Measurements from ENCODE around the gene GAB2. TPM values are rescaled to one million over a fixed set of nuclear protein-coding genes. Genes with fewer than 3 reads are reported as not detected.

Gene GAB2
- total and polyA plus RNA-seq, 2 of the 4 experiments (the other 2 are of a cell fraction): 3.3 to 5.9 TPM

DNA sequence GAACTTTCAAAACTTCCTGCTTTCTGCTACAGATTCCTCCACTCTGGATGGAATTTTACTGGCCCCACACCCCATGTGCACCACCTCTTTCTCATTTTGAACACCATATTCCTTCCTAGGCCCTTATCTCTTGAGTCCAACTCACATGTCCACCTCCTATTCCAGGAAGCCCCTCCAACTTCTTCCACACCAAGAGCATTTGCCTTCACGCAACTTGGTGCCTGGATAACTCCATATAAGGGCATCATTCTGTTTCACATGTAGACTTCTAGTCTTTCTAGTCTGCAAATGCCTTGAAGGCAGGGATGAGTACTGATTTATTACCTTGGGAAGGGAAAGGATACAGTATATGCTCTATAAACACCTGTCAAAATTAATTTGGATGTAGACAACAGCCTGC, 17.5 kb downstream of the GAB2 start:
- Histone ChIP-seq H3K9me1 (ENCODE audit: insufficient read depth, low read length) (peaks cover 3% of the 10 kb centered on the region; the same call in 1 of the 2 replicates), H2BK5ac (ENCODE audit: low read depth, low read length, poor library complexity, severe bottlenecking) (no peak overlapping the region), H4K20me1 (ENCODE audit: insufficient read depth, low read length) (peaks cover 3% of the 10 kb centered on the region; the same call in 1 of the 2 replicates), H4K5ac (ENCODE audit: low read depth, low read length) (no peak overlapping the region), H3K23ac (ENCODE audit: low read depth, low read length) (no peak overlapping the region), H3K56ac (ENCODE audit: extremely low read depth, insufficient read depth, low read length) (no peak overlapping the region), H2AK9ac (replicated peaks; ENCODE audit: low read depth, low read length, poor library complexity) (no peak overlapping the region), H2BK15ac (ENCODE audit: low read depth, low read length) (no peak overlapping the region; the same call in 2 of the 3 replicates), H3K4me1 (ENCODE audit: control insufficient read depth, insufficient read depth, low read length) (no peaks in the 10 kb centered on the region), H3K79me1 (ENCODE audit: low read depth in 1 of 2, low read length in 2 of 2) (peaks cover 31 to 38% of the 10 kb centered on the region in 2 experiments), H3K14ac (replicated peaks; ENCODE audit: low read depth, low read length) (0 out of 2 replicates have a peak overlapping the region, but pooled peaks have one; percentile 68), H4K8ac (ENCODE audit: low read depth in 2 of 2, low read length in 2 of 2) (no peak overlapping the region), H2BK20ac (ENCODE audit: low read depth, low read length) (0 out of 2 replicates have a peak overlapping the region, but pooled peaks have one; percentile 45), H3K4me2 (ENCODE audit: low read depth, low read length) (no peak overlapping the region), H3K18ac (ENCODE audit: low read depth, low read length) (no peak overlapping the region), H4K91ac (ENCODE audit: insufficient read depth, low read depth, low read length) (no peak overlapping the region), H3K4me3 (ENCODE audit: insufficient read depth, low read depth, low read length) (no peak overlapping the region), H2AK5ac (ENCODE audit: low read depth, low read length) (no peak overlapping the region; the same call in 1 of the 2 replicates), H3K4ac (ENCODE audit: low read depth, low read length) (no peak overlapping the region), H3K36me3 (ENCODE audit: control insufficient read depth, insufficient read depth, low read length) (no peaks in the 10 kb centered on the region), H2BK120ac (ENCODE audit: low read depth, low read length) (no peak overlapping the region), H2AFZ (replicated peaks; ENCODE audit: low read length, poor library complexity) (no peak overlapping the region), H3K27me3 (ENCODE audit: control insufficient read depth, insufficient read depth, low read length) (no peaks in the 10 kb centered on the region), H3K27ac (ENCODE audit: insufficient read depth, low read length) (no peak overlapping the region), H3K9ac (ENCODE audit: low read depth, low read length) (no peak overlapping the region), H3K9me3 (ENCODE audit: control insufficient read depth, insufficient read depth, low read length) (no peaks in the 10 kb centered on the region)
- ATAC-seq (ENCODE audit: low read depth): peak; percentile 21; the same call in 1 of the 2 replicates
- BruUV-seq (replicated peaks): no TSS peak
- ChIA-PET CTCF (no interaction called here), POLR2A (ENCODE audit: unreplicated experiment) (no interaction called here)
- WGBS, 2 experiments (ENCODE audit: extremely low coverage in 2 of 2, insufficient read length in 1 of 2): no CpG with 5 or more reads among the region's 1 CpG
- dilution Hi-C loops (cut with HindIII; ENCODE audit: low sequenced_read_pairs, unreplicated experiment): no loop called here
- TF ChIP-seq SMC3 (IDR thresholded peaks at IDR 0.05; ENCODE audit: low read depth, low read length) (no peak), CHD1 (IDR thresholded peaks at IDR 0.05; ENCODE audit: low read depth, low read length) (no peak), FOS (IDR thresholded peaks at IDR 0.05; ENCODE audit: low read depth, low read length) (no peak), USF2 (IDR thresholded peaks at IDR 0.05; ENCODE audit: low read depth, low read length) (no peak), ELK1 (IDR thresholded peaks at IDR 0.05; ENCODE audit: borderline replicate concordance, low read depth, low read length) (no peak), RFX5 (IDR thresholded peaks at IDR 0.05; ENCODE audit: low read depth, low read length) (no peak), MXI1 (IDR thresholded peaks at IDR 0.05; ENCODE audit: borderline replicate concordance, low read depth, low read length) (no peak), CEBPB (IDR thresholded peaks at IDR 0.05; ENCODE audit: low read depth, low read length) (no peak), BHLHE40 (IDR thresholded peaks at IDR 0.05; ENCODE audit: low read depth, low read length) (no peak), NFE2L2 (IDR thresholded peaks at IDR 0.05; ENCODE audit: low read depth, low read length) (no peak), POLR2A (IDR thresholded peaks at IDR 0.05; ENCODE audit: low read depth, low read length) (no peak), MAZ (IDR thresholded peaks at IDR 0.05; ENCODE audit: borderline replicate concordance, low read depth, low read length) (no peak), MAFK (IDR thresholded peaks at IDR 0.05; ENCODE audit: low read depth, low read length) (no peak)
- TF ChIP-seq, protein P1, sequence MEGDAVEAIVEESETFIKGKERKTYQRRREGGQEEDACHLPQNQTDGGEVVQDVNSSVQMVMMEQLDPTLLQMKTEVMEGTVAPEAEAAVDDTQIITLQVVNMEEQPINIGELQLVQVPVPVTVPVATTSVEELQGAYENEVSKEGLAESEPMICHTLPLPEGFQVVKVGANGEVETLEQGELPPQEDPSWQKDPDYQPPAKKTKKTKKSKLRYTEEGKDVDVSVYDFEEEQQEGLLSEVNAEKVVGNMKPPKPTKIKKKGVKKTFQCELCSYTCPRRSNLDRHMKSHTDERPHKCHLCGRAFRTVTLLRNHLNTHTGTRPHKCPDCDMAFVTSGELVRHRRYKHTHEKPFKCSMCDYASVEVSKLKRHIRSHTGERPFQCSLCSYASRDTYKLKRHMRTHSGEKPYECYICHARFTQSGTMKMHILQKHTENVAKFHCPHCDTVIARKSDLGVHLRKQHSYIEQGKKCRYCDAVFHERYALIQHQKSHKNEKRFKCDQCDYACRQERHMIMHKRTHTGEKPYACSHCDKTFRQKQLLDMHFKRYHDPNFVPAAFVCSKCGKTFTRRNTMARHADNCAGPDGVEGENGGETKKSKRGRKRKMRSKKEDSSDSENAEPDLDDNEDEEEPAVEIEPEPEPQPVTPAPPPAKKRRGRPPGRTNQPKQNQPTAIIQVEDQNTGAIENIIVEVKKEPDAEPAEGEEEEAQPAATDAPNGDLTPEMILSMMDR (conservative IDR thresholded peaks at IDR 0.05; ENCODE audit: low read depth, low read length): no peak
- no peak for DNase-seq
- in situ Hi-C loops (cut with MboI; ENCODE audit: low sequenced_read_pairs): no loop called here
- intact Hi-C loops (cut with micrococcal nuclease): no loop called here

All from IMR-90 (cell line).